HEK293T (cell line): ENCODE results near the gene NKG7.

Source experiments
- CTCF ChIA-PET: fragments of 350-600 bp; formaldehyde crosslinking; extraction: SDS; loops from one replicate; lab custom pipeline; 2021; ENCODE audit warnings: antibody characterized with exemption, inconsistent platforms; lab: Yijun Ruan, JAX
- POLR2A ChIA-PET: fragments of 350-600 bp; formaldehyde crosslinking; extraction: SDS; loops from one replicate; lab custom pipeline; 2020; ENCODE audit warnings: antibody characterized with exemption, inconsistent platforms; lab: Yijun Ruan, JAX
- DNase-seq: peaks from one replicate; pipeline ENCODE4 v3.0.0; 2012; ENCODE audit warnings: mixed read lengths; ENCODE audit errors: extremely low spot score
- ARNT ChIP-seq: fragments of 450-650 bp; IDR thresholded peaks from 2 replicates; pipeline ENCODE4 v1.6.1; 2017; ENCODE audit warnings: mild to moderate bottlenecking
- BHLHE40 ChIP-seq: fragments of 450-650 bp; IDR thresholded peaks from 2 replicates; pipeline ENCODE4 v1.6.1; 2016; ENCODE audit warnings: mild to moderate bottlenecking, moderate library complexity, borderline replicate concordance
- CTBP1 ChIP-seq: fragments of 450-650 bp; IDR thresholded peaks from 2 replicates; pipeline ENCODE4 v1.6.1; 2016; ENCODE audit warnings: borderline replicate concordance
- ELF4 ChIP-seq: fragments of 450-650 bp; IDR thresholded peaks from 2 replicates; pipeline ENCODE4 v1.6.1; 2017; ENCODE audit warnings: antibody characterized with exemption
- FOXA1 ChIP-seq: fragments of 450-650 bp; IDR thresholded peaks from 2 replicates; pipeline ENCODE4 v1.6.1; 2016; ENCODE audit warnings: mild to moderate bottlenecking
- FOXK2 ChIP-seq: fragments of 450-650 bp; IDR thresholded peaks from 2 replicates; pipeline ENCODE4 v1.6.1; 2016; ENCODE audit warnings: mild to moderate bottlenecking
- FOXM1 ChIP-seq: fragments of 450-650 bp; IDR thresholded peaks from 2 replicates; pipeline ENCODE4 v1.6.1; 2017; ENCODE audit warnings: mild to moderate bottlenecking, borderline replicate concordance
- HDGF ChIP-seq: fragments of 450-650 bp; IDR thresholded peaks from 2 replicates; pipeline ENCODE4 v1.6.1; 2017; ENCODE audit warnings: antibody characterized with exemption, borderline replicate concordance
- L3MBTL2 ChIP-seq: fragments of 450-650 bp; conservative IDR thresholded peaks from 2 replicates; pipeline ENCODE4 v1.6.1; 2016; ENCODE audit warnings: mild to moderate bottlenecking
- LEF1 ChIP-seq: fragments of 450-650 bp; IDR thresholded peaks from 2 replicates; pipeline ENCODE4 v1.6.1; 2017; ENCODE audit warnings: mild to moderate bottlenecking, borderline replicate concordance
- NFRKB ChIP-seq: fragments of 450-650 bp; IDR thresholded peaks from 2 replicates; pipeline ENCODE4 v1.6.1; 2016; ENCODE audit warnings: mild to moderate bottlenecking, moderate library complexity
- PKNOX1 ChIP-seq: fragments of 450-650 bp; IDR thresholded peaks from 2 replicates; pipeline ENCODE4 v1.6.1; 2016
- SP1 ChIP-seq: fragments of 450-650 bp; IDR thresholded peaks from 2 replicates; pipeline ENCODE4 v1.6.1; 2017
- SUZ12 ChIP-seq: fragments of 450-650 bp; IDR thresholded peaks from 2 replicates; pipeline ENCODE4 v1.6.1; 2016; ENCODE audit warnings: mild to moderate bottlenecking
- TARDBP ChIP-seq: fragments of 450-650 bp; IDR thresholded peaks from 2 replicates; pipeline ENCODE4 v1.6.1; 2016
- ZNF384 ChIP-seq: fragments of 450-650 bp; IDR thresholded peaks from 2 replicates; pipeline ENCODE4 v1.6.1; 2016

Gene NKG7

GRCh38 chr19:51372021-51372648, 319 bp downstream of the NKG7 start:
- POLR2A ChIA-PET = interaction anchor here (0.9 to 2.4 kb wide), 2 partner anchors 17 to 22 kb away, joined by 3 to 10 read pairs; no protein-coding TSS in a partner anchor
- no peak for TF ChIP-seq ARNT
- TF ChIP-seq FOXM1 = no peak
- TF ChIP-seq PKNOX1 = no peak
- no peak for TF ChIP-seq SUZ12
- no peak for TF ChIP-seq NFRKB
- TF ChIP-seq ELF4 = no peak
- TF ChIP-seq L3MBTL2 = no peak
- no peak for TF ChIP-seq FOXK2
- TF ChIP-seq CTBP1 = no peak
- TF ChIP-seq ZNF384 = no peak
- no peak for TF ChIP-seq LEF1
- no peak for TF ChIP-seq FOXA1
- no peak for TF ChIP-seq TARDBP
- TF ChIP-seq BHLHE40 = no peak
- TF ChIP-seq HDGF = no peak
- TF ChIP-seq SP1 = no peak
- CTCF ChIA-PET = no interaction called here
- no peak for DNase-seq

- CTCF ChIA-PET = no interaction called here
- TF ChIP-seq BHLHE40 = no peak
- TF ChIP-seq CTBP1 = no peak
- TF ChIP-seq FOXK2 = no peak
- TF ChIP-seq FOXM1 = no peak
- TF ChIP-seq ARNT = no peak
- TF ChIP-seq L3MBTL2 = no peak
- TF ChIP-seq NFRKB = no peak
- no peak for TF ChIP-seq SUZ12
- TF ChIP-seq TARDBP = no peak
- TF ChIP-seq FOXA1 = no peak
- TF ChIP-seq PKNOX1 = no peak
- TF ChIP-seq ELF4 = no peak
- TF ChIP-seq SP1 = no peak
- TF ChIP-seq LEF1 = no peak
- TF ChIP-seq HDGF = no peak
- TF ChIP-seq ZNF384 = no peak
- DNase-seq = no peak
- POLR2A ChIA-PET = interaction anchor here (2.4 kb wide), 1 partner anchor 23 kb away, joined by 10 read pairs; no protein-coding TSS in a partner anchor
Observed at GRCh38 chr19:51371186-51371690, 1.2 kb downstream of the NKG7 start.

GRCh38 chr19:51370230-51370629, 2.2 kb downstream of the NKG7 start:
- no peak for DNase-seq
- CTCF ChIA-PET = no interaction called here
- TF ChIP-seq CTBP1 = no peak
- no peak for TF ChIP-seq SUZ12
- TF ChIP-seq SP1 = no peak
- no peak for TF ChIP-seq FOXA1
- no peak for TF ChIP-seq PKNOX1
- TF ChIP-seq FOXK2 = no peak
- TF ChIP-seq HDGF = no peak
- no peak for TF ChIP-seq L3MBTL2
- TF ChIP-seq LEF1 = no peak
- no peak for TF ChIP-seq FOXM1
- no peak for TF ChIP-seq ZNF384
- POLR2A ChIA-PET = interaction anchor here (1.0 to 2.4 kb wide), 2 partner anchors 24 to 31 kb away, joined by 3 to 10 read pairs; no protein-coding TSS in a partner anchor

- TF ChIP-seq NFRKB (no peak), PKNOX1 (no peak), SP1 (no peak), LEF1 (no peak), HDGF (no peak), FOXK2 (no peak), ELF4 (no peak), FOXA1 (no peak), CTBP1 (no peak), BHLHE40 (no peak), SUZ12 (no peak), L3MBTL2 (no peak), ZNF384 (no peak)
- CTCF ChIA-PET = no interaction called here
- POLR2A ChIA-PET = interaction anchor here (0.9 to 1.7 kb wide), 11 partner anchors 14 to 48 kb away, joined by 3 to 40 read pairs (median 4); partner anchors contain the start of genes SIGLEC10 and VSIG10L
- no peak for DNase-seq
Observed at GRCh38 chr19:51368366-51369282, 3.8 kb downstream of the NKG7 start, which contains the start of gene CLDND2. Gene CLDND2, minus strand, starts transcription at chr19:51369003. Its CDS starts 426 bp downstream, at chr19:51368577.
